ENCODE data around the gene TMEM8B. TPM values are rescaled to one million over a fixed set of nuclear protein-coding genes. Genes with fewer than 3 reads are reported as not detected.

TMEM8B gene
- total and polyA plus RNA-seq, 2 donors from 2014 or later, result 17.6 to 18.3 TPM

DNA sequence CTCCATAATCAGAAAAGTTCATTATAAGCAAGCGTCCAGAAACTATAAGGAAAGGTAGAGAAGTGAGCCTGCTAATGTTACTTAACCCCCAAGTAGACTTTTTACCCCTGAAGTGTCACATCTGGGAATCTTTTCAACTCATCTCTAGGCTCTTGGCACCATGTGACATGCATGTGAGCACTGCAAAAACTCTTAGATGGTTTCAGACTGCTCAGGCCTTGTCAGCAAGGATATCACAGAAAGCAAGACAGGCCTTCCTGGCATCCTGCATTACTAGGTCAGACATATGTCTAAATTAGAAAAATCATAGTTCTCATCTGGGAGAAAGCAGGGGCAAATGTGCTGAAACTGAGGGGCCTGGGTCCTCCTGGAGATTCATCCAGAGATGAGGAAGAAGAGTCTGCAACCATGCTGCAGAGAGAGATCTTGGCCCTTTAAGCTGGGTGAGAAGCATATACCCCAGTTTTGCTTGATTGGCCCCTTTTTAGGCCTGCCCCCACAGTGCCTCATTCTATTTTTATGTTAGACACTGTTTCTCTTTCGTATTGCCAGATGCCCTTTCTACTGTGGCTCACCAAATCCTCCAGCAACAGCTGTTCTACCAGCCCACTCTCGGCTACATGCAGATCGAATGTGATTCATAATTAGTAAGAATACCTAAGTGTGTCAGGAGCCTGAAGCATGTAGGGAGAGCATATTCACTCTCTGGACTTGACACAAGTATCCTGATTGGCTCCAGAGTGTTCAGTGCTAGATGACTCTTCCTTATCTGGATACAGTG, 19.0 kb downstream of the TMEM8B start:
- intact Hi-C loops (cut with DNase I), result no loop called here
- peaks cover 0 to 5% (median 0%) of the 10 kb centered on the region in 3 donors for H3K36me3 ChIP-seq (ENCODE audit: control insufficient read depth in 2 of 3, insufficient read depth in 3 of 3, low read length in 3 of 3)
- no peak for DNase-seq
- no peak overlapping the region for H3K27ac ChIP-seq (ENCODE audit: low read depth in 2 of 2, low read length in 2 of 2)
- no peak for FAIRE-seq
- H3K9ac ChIP-seq (ENCODE audit: low read length in 3 of 3), result no peak overlapping the region
- H3K4me3 ChIP-seq (ENCODE audit: low read length in 3 of 3), result no peak overlapping the region
- H3K4me1 ChIP-seq (ENCODE audit: control insufficient read depth in 2 of 3, insufficient read depth in 2 of 3, low read depth in 1 of 3, low read length in 3 of 3), result peaks cover 3 to 9% (median 3%) of the 10 kb centered on the region in 3 donors
- no peaks in the 10 kb centered on the region for H3K27me3 ChIP-seq (ENCODE audit: control insufficient read depth, insufficient read depth, low read length)
- TF ChIP-seq, protein P1, sequence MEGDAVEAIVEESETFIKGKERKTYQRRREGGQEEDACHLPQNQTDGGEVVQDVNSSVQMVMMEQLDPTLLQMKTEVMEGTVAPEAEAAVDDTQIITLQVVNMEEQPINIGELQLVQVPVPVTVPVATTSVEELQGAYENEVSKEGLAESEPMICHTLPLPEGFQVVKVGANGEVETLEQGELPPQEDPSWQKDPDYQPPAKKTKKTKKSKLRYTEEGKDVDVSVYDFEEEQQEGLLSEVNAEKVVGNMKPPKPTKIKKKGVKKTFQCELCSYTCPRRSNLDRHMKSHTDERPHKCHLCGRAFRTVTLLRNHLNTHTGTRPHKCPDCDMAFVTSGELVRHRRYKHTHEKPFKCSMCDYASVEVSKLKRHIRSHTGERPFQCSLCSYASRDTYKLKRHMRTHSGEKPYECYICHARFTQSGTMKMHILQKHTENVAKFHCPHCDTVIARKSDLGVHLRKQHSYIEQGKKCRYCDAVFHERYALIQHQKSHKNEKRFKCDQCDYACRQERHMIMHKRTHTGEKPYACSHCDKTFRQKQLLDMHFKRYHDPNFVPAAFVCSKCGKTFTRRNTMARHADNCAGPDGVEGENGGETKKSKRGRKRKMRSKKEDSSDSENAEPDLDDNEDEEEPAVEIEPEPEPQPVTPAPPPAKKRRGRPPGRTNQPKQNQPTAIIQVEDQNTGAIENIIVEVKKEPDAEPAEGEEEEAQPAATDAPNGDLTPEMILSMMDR (IDR thresholded peaks at IDR 0.05; ENCODE audit: borderline replicate concordance, extremely low read depth, insufficient read depth), result no peak
- H3K9me3 ChIP-seq (ENCODE audit: control insufficient read depth in 2 of 3, insufficient read depth in 1 of 3, low read length in 3 of 3), result no peaks in the 10 kb centered on the region

DNA sequence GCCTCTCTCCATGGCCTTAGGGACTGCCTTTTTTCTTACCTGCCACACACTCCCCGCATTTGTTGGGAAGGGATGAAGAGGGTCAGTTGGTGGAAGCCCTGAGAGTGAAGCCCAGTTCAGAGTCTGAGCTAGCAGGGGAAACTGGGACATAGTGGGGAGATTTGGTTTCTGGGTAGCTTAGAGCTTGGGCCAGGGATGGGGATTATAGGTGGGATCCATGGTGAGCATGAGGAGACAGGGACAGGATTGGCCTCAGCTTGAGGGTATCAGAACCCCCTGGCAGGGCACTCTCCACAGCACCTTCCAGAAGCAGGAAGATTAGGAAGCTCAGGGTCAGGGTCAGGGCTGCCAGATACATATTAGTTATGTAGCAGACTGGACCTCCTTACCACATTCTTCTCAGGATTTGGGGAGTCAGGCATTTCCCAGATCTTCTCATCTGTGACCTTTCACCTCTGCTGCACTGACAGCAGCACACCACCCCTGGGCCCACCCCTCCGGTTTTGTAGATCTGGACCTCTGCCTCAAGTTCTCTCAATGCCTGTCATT, 23.3 kb downstream of the TMEM8B start:
- Histone ChIP-seq H3K9me3 (ENCODE audit: control insufficient read depth in 2 of 3, insufficient read depth in 1 of 3, low read length in 3 of 3) (no peaks in the 10 kb centered on the region), H3K9ac (ENCODE audit: low read length in 3 of 3) (no peak overlapping the region), H3K4me3 (ENCODE audit: low read length in 3 of 3) (no peak overlapping the region), H3K27ac (ENCODE audit: low read depth in 2 of 2, low read length in 2 of 2) (no peak overlapping the region), H3K27me3 (ENCODE audit: control insufficient read depth, insufficient read depth, low read length) (no peaks in the 10 kb centered on the region), H3K36me3 (ENCODE audit: control insufficient read depth in 2 of 3, insufficient read depth in 3 of 3, low read length in 3 of 3) (peaks cover 0 to under 1% (median 0%) of the 10 kb centered on the region in 3 donors), H3K4me1 (ENCODE audit: control insufficient read depth in 2 of 3, insufficient read depth in 2 of 3, low read depth in 1 of 3, low read length in 3 of 3) (no peaks in the 10 kb centered on the region)
- TF ChIP-seq, protein P1 (IDR thresholded peaks at IDR 0.05; ENCODE audit: borderline replicate concordance, extremely low read depth, insufficient read depth), result no peak
- peak in 1 of 5 donors; percentile 26 for DNase-seq
- no peak for FAIRE-seq
- intact Hi-C loops (cut with DNase I), result no loop called here

DNA sequence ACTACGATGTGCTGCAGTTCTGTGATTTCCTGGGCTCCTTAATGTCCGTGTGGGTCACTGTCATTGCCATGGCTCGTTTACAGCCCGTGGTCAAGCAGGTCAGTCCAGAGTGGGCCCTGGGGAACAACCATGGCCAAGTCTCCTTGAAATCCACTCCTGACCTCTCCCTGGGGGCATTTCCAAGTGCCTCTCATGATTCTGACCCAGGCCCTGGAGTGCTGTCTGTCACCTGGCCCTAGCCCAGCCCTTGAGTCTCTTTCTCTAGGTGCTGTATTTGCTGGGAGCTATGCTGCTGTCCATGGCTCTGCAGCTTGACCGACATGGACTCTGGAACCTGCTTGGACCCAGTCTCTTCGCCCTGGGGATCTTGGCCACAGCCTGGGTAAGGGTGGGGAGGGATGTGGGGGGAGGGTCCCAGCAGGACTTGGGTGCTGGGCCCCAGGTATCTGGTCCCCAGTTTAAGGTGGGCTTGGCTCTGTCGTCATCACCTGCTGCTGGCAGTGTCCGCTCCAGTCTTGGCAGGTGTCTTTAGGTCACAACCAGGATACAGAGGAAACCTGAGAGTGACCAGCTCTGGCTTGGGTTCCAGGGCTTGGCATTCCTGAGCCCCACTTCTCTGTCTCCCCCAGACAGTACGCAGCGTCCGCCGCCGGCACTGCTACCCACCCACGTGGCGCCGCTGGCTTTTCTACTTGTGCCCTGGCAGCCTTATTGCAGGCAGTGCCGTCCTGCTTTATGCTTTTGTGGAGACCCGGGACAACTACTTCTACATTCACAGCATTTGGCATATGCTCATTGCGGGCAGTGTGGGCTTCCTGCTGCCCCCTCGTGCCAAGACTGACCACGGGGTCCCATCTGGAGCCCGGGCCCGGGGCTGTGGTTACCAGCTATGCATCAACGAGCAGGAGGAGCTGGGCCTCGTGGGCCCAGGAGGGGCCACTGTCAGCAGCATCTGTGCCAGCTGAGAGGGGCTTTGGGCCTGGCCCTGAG, 24.1 kb downstream of the TMEM8B start:
- Histone ChIP-seq H3K27ac (ENCODE audit: low read depth in 2 of 2, low read length in 2 of 2) (no peak overlapping the region), H3K9me3 (ENCODE audit: control insufficient read depth in 2 of 3, insufficient read depth in 1 of 3, low read length in 3 of 3) (no peaks in the 10 kb centered on the region), H3K9ac (ENCODE audit: low read length in 3 of 3) (no peak overlapping the region), H3K36me3 (ENCODE audit: control insufficient read depth in 2 of 3, insufficient read depth in 3 of 3, low read length in 3 of 3) (no peaks in the 10 kb centered on the region), H3K4me3 (ENCODE audit: low read length in 3 of 3) (no peak overlapping the region), H3K4me1 (ENCODE audit: control insufficient read depth in 2 of 3, insufficient read depth in 2 of 3, low read depth in 1 of 3, low read length in 3 of 3) (no peaks in the 10 kb centered on the region), H3K27me3 (ENCODE audit: control insufficient read depth, insufficient read depth, low read length) (no peaks in the 10 kb centered on the region)
- intact Hi-C loops (cut with DNase I), result no loop called here
- TF ChIP-seq, protein P1 (IDR thresholded peaks at IDR 0.05; ENCODE audit: borderline replicate concordance, extremely low read depth, insufficient read depth), result no peak
- DNase-seq (peak in 1 of 5 donors; percentile 13), FAIRE-seq (no peak)

Data from kidney (tissue), 14 donors.